ENCODE data around the gene LCN15. TPM values are rescaled to one million over a fixed set of nuclear protein-coding genes. Genes with fewer than 3 reads are reported as not detected.

LCN15 gene
- total RNA-seq, 1 experiment from 2014 or later: not detected

GRCh38 chr9:136784997-136785361, 20.7 kb upstream of the LCN15 start:
- ChIA-PET CTCF (no interaction called here), POLR2A (ENCODE audit: unreplicated experiment) (interaction anchor here (0.5 kb wide), 1 partner anchor 116 kb away, joined by 4 read pairs; no protein-coding TSS in a partner anchor)
- Histone ChIP-seq H3K4me3 (no peak overlapping the region), H3K9me2 (ENCODE audit: insufficient read depth) (no peaks in the 10 kb centered on the region), H3K27ac (no peak overlapping the region), H3K4me1 (replicated peaks; ENCODE audit: insufficient read depth) (peaks cover 1% of the 10 kb centered on the region; the same call in 1 of the 2 replicates), H3K36me3 (ENCODE audit: low read depth) (no peaks in the 10 kb centered on the region), H3K4me2 (no peak overlapping the region), H2AFZ (no peak overlapping the region), H3K27me3 (ENCODE audit: insufficient read depth, low read depth) (peaks cover 12% of the 10 kb centered on the region), H3K9me3 (ENCODE audit: insufficient read depth, low read depth) (no peaks in the 10 kb centered on the region), H3F3A (ENCODE audit: insufficient read depth, low read depth) (peaks cover 11% of the 10 kb centered on the region), H3K79me2 (ENCODE audit: low read depth) (no peaks in the 10 kb centered on the region), H4K20me1 (ENCODE audit: insufficient read depth) (no peaks in the 10 kb centered on the region)
- no peak for DNase-seq
- intact Hi-C loops (cut with micrococcal nuclease; ENCODE audit: unreplicated experiment): no loop called here
- no peak for TF ChIP-seq EZH2 (IDR thresholded peaks at IDR 0.05; ENCODE audit: low read depth)
- TF ChIP-seq, protein P1, sequence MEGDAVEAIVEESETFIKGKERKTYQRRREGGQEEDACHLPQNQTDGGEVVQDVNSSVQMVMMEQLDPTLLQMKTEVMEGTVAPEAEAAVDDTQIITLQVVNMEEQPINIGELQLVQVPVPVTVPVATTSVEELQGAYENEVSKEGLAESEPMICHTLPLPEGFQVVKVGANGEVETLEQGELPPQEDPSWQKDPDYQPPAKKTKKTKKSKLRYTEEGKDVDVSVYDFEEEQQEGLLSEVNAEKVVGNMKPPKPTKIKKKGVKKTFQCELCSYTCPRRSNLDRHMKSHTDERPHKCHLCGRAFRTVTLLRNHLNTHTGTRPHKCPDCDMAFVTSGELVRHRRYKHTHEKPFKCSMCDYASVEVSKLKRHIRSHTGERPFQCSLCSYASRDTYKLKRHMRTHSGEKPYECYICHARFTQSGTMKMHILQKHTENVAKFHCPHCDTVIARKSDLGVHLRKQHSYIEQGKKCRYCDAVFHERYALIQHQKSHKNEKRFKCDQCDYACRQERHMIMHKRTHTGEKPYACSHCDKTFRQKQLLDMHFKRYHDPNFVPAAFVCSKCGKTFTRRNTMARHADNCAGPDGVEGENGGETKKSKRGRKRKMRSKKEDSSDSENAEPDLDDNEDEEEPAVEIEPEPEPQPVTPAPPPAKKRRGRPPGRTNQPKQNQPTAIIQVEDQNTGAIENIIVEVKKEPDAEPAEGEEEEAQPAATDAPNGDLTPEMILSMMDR (conservative IDR thresholded peaks at IDR 0.05): no peak
- BruUV-seq (replicated peaks): no TSS peak

GRCh38 chr9:136784249-136784996, 20.1 kb upstream of the LCN15 start:
- CTCF ChIA-PET: interaction anchor here (0.5 kb wide), 1 partner anchor 54 kb away, joined by 6 read pairs; no protein-coding TSS in a partner anchor
- no peak for DNase-seq
- Histone ChIP-seq H3K4me1 (replicated peaks; ENCODE audit: insufficient read depth) (no peaks in the 10 kb centered on the region), H4K20me1 (ENCODE audit: insufficient read depth) (no peaks in the 10 kb centered on the region), H3K27ac (no peak overlapping the region), H3K36me3 (ENCODE audit: low read depth) (no peaks in the 10 kb centered on the region), H3K9me2 (ENCODE audit: insufficient read depth) (no peaks in the 10 kb centered on the region), H3K79me2 (ENCODE audit: low read depth) (no peaks in the 10 kb centered on the region), H3F3A (ENCODE audit: insufficient read depth, low read depth) (peaks cover 9% of the 10 kb centered on the region; the same call in 1 of the 2 replicates), H3K4me3 (no peak overlapping the region), H2AFZ (no peak overlapping the region), H3K27me3 (ENCODE audit: insufficient read depth, low read depth) (peaks cover 17% of the 10 kb centered on the region), H3K9me3 (ENCODE audit: insufficient read depth, low read depth) (no peaks in the 10 kb centered on the region), H3K4me2 (no peak overlapping the region)
- no TSS peak for BruUV-seq (replicated peaks)
- POLR2A ChIA-PET (ENCODE audit: unreplicated experiment): interaction anchor here (0.7 kb wide), 1 partner anchor 432 kb away, joined by 4 read pairs; no protein-coding TSS in a partner anchor
- TF ChIP-seq, protein P1 (conservative IDR thresholded peaks at IDR 0.05): peak; percentile 74; the same call in 1 of the 2 replicates
- no peak for TF ChIP-seq EZH2 (IDR thresholded peaks at IDR 0.05; ENCODE audit: low read depth)
- intact Hi-C loops (cut with micrococcal nuclease; ENCODE audit: unreplicated experiment): no loop called here

- DNase-seq: no peak
- Histone ChIP-seq H3K27ac (no peak overlapping the region), H2AFZ (no peak overlapping the region), H3K36me3 (ENCODE audit: low read depth) (no peaks in the 10 kb centered on the region), H3K9me2 (ENCODE audit: insufficient read depth) (no peaks in the 10 kb centered on the region), H3K9me3 (ENCODE audit: insufficient read depth, low read depth) (no peaks in the 10 kb centered on the region), H3K4me2 (no peak overlapping the region), H3K79me2 (ENCODE audit: low read depth) (no peaks in the 10 kb centered on the region), H3K4me1 (replicated peaks; ENCODE audit: insufficient read depth) (no peaks in the 10 kb centered on the region), H3K27me3 (ENCODE audit: insufficient read depth, low read depth) (peaks cover 36% of the 10 kb centered on the region), H3K4me3 (no peak overlapping the region), H3F3A (ENCODE audit: insufficient read depth, low read depth) (peaks cover 4% of the 10 kb centered on the region; the same call in 1 of the 2 replicates), H4K20me1 (ENCODE audit: insufficient read depth) (no peaks in the 10 kb centered on the region)
- no TSS peak for BruUV-seq (replicated peaks)
- ChIA-PET POLR2A (ENCODE audit: unreplicated experiment) (interaction anchor here (0.6 kb wide), 1 partner anchor 10 kb away, joined by 12 read pairs; no protein-coding TSS in a partner anchor), CTCF (interaction anchor here (0.6 kb wide), 1 partner anchor 288 kb away, joined by 4 read pairs; the partner anchor contains the start of gene SAPCD2)
- no peak for TF ChIP-seq EZH2 (IDR thresholded peaks at IDR 0.05; ENCODE audit: low read depth)
- TF ChIP-seq, protein P1 (conservative IDR thresholded peaks at IDR 0.05): no peak
- intact Hi-C loops (cut with micrococcal nuclease; ENCODE audit: unreplicated experiment): no loop called here
These were observed 18.1 kb upstream of the LCN15 start for GRCh38 chr9:136782452-136782851.
